ENCODE data around the gene SCO2. TPM values are rescaled to one million over a fixed set of nuclear protein-coding genes. Genes with fewer than 3 reads are reported as not detected.

Gene SCO2
- total RNA-seq, 4 donors from 2014 or later: 3.5 to 3.9 TPM; not detected in 2

GRCh38 chr22:50561401-50562358, 36.3 kb upstream of the SCO2 start:
- H3K27ac ChIP-seq: no peak overlapping the region
- no peaks in the 10 kb centered on the region for H3K4me1 ChIP-seq
- no peak overlapping the region for H3K4me3 ChIP-seq
- TF ChIP-seq, protein P1, sequence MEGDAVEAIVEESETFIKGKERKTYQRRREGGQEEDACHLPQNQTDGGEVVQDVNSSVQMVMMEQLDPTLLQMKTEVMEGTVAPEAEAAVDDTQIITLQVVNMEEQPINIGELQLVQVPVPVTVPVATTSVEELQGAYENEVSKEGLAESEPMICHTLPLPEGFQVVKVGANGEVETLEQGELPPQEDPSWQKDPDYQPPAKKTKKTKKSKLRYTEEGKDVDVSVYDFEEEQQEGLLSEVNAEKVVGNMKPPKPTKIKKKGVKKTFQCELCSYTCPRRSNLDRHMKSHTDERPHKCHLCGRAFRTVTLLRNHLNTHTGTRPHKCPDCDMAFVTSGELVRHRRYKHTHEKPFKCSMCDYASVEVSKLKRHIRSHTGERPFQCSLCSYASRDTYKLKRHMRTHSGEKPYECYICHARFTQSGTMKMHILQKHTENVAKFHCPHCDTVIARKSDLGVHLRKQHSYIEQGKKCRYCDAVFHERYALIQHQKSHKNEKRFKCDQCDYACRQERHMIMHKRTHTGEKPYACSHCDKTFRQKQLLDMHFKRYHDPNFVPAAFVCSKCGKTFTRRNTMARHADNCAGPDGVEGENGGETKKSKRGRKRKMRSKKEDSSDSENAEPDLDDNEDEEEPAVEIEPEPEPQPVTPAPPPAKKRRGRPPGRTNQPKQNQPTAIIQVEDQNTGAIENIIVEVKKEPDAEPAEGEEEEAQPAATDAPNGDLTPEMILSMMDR (IDR thresholded peaks at IDR 0.05): no peak
- no peak for TF ChIP-seq POLR2A (IDR thresholded peaks at IDR 0.05)
- intact Hi-C loops (cut with DNase I; ENCODE audit: low total_unique reads): no loop called here
- no peak for DNase-seq
- no peaks in the 10 kb centered on the region for H3K36me3 ChIP-seq
- no peaks in the 10 kb centered on the region for H3K27me3 ChIP-seq
- H3K9me3 ChIP-seq: no peaks in the 10 kb centered on the region

- H3K27me3 ChIP-seq: no peaks in the 10 kb centered on the region
- no peak for TF ChIP-seq POLR2A (IDR thresholded peaks at IDR 0.05)
- TF ChIP-seq, protein P1 (IDR thresholded peaks at IDR 0.05): no peak
- H3K4me3 ChIP-seq: no peak overlapping the region
- H3K4me1 ChIP-seq: no peaks in the 10 kb centered on the region
- intact Hi-C loops (cut with DNase I; ENCODE audit: low total_unique reads): no loop called here
- H3K36me3 ChIP-seq: no peaks in the 10 kb centered on the region
- H3K27ac ChIP-seq: no peak overlapping the region
- no peak for DNase-seq
- H3K9me3 ChIP-seq: no peaks in the 10 kb centered on the region
Measured at GRCh38 chr22:50560034-50560433, 34.6 kb upstream of the SCO2 start.

- H3K27me3 ChIP-seq: no peaks in the 10 kb centered on the region
Measured at GRCh38 chr22:50556703-50557102, 31.3 kb upstream of the SCO2 start.

DNA sequence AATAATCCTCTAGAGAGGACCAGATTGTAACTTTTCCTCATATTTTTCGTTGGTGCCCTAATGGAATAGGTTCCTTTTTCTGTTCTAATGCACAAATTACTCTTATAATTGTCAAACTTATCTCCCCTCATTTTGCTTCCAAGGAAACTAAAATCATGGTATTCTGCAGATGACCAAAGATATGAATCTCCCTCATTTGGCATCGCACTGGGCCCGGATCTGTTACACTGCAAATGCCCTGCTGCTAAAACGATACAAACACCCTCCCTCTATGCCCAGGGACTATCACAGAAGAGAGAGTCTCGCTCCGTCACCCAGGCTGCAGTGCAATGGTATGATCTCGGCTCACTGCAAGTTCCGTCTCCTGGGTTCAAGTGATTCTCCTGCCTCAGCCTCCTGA, 27.9 kb upstream of the SCO2 start:
- peaks cover 5 to 11% of the 10 kb centered on the region in 2 donors for H3K27me3 ChIP-seq
- H3K4me3 ChIP-seq: no peak overlapping the region
- H3K4me1 ChIP-seq: peaks cover 0 to 7% of the 10 kb centered on the region in 2 donors
- DNase-seq: no peak
- intact Hi-C loops (cut with DNase I; ENCODE audit: low total_unique reads): loop anchor here (5.0 kb wide), 1 partner anchor 41 kb away; no protein-coding TSS in a partner anchor
- TF ChIP-seq, protein P1 (IDR thresholded peaks at IDR 0.05): no peak
- TF ChIP-seq POLR2A (IDR thresholded peaks at IDR 0.05): no peak
- no peak overlapping the region for H3K27ac ChIP-seq
- no peaks in the 10 kb centered on the region for H3K36me3 ChIP-seq
- no peaks in the 10 kb centered on the region for H3K9me3 ChIP-seq

More at GRCh38 chr22:50556703-50557102, 31.3 kb upstream of the SCO2 start:
- intact Hi-C loops (cut with DNase I; ENCODE audit: low total_unique reads): no loop called here
- Histone ChIP-seq H3K4me1 (no peaks in the 10 kb centered on the region), H3K4me3 (no peak overlapping the region), H3K36me3 (no peaks in the 10 kb centered on the region), H3K27ac (no peak overlapping the region), H3K9me3 (no peaks in the 10 kb centered on the region)
- no peak for DNase-seq
- TF ChIP-seq, protein P1 (IDR thresholded peaks at IDR 0.05): no peak
- TF ChIP-seq POLR2A (IDR thresholded peaks at IDR 0.05): no peak

DNA sequence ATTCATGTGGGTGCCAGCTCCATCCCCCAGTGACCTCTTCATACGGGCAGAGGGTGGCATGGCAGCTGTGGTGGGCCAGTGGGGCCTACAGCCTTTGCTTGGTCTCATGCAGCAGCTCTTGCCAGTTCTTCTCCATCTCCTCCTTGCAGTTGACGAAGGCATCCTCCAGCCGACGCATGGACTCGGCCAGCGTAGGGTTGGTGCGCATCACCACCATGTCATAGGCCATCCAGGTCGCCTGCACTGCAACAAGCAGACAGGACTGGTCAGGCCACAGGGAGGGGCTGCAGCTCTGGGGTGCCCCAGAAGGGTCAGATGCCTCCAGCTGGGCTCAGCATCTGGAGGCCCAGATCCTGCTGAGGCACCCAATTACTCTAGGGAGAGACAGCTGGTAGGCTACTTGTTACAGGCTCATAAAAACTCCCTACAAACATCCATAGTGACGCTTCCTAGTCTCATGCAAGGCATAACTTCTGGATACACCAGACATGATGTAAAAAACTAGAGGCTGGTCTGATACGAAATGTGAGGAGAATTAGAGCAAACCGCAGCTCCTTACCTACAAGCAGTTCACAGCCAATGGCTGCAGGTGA, 25.9 kb upstream of the SCO2 start:
- no peak for TF ChIP-seq POLR2A (IDR thresholded peaks at IDR 0.05)
- intact Hi-C loops (cut with DNase I; ENCODE audit: low total_unique reads): loop anchor here (5.0 kb wide), 1 partner anchor 39 kb away; no protein-coding TSS in a partner anchor
- no peak overlapping the region for H3K4me3 ChIP-seq
- H3K36me3 ChIP-seq: no peaks in the 10 kb centered on the region
- H3K27ac ChIP-seq: no peak overlapping the region
- H3K9me3 ChIP-seq: no peaks in the 10 kb centered on the region
- no peak for DNase-seq
- peaks cover 0 to 12% of the 10 kb centered on the region in 2 donors for H3K4me1 ChIP-seq
- peaks cover 9 to 14% of the 10 kb centered on the region in 2 donors for H3K27me3 ChIP-seq
